ENCODE measurements around the gene PTRHD1.

- no peak for TF ChIP-seq CTCF (IDR thresholded peaks at IDR 0.05; ENCODE audit: low read depth, low read length)
- TF ChIP-seq EZH2phosphoT487 (IDR thresholded peaks at IDR 0.05; ENCODE audit: low read depth) = no peak
These were observed 4.5 kb upstream of the PTRHD1 start for GRCh38 chr2:24797644-24798043.

Data from OCI-LY3 (cell line).